ENCODE measurements around the gene CD300LD. TPM values are rescaled to one million over a fixed set of nuclear protein-coding genes. Genes with fewer than 3 reads are reported as not detected.
A peak's percentile ranks its signal among the peaks of the same experiment; 100 is the strongest.

CD300LD gene
- total RNA-seq, 2 donors from 2014 or later: not detected

- Histone ChIP-seq H3K27ac (ENCODE audit: low read depth, low read length) (no peak overlapping the region), H3K36me3 (ENCODE audit: control insufficient read depth, insufficient read depth, low read length) (no peaks in the 10 kb centered on the region), H3K4me1 (ENCODE audit: control insufficient read depth, insufficient read depth, low read length) (no peaks in the 10 kb centered on the region), H3K4me3 (ENCODE audit: low read length) (no peak overlapping the region), H3K9ac (ENCODE audit: extremely low read depth, low read length, poor library complexity, severe bottlenecking) (no peak overlapping the region), H3K27me3 (ENCODE audit: control insufficient read depth, insufficient read depth, low read length, poor library complexity, severe bottlenecking) (peaks cover 8% of the 10 kb centered on the region), H3K9me3 (ENCODE audit: control insufficient read depth, low read length) (no peaks in the 10 kb centered on the region)
- no peak for DNase-seq
- no peak for TF ChIP-seq CTCF (conservative IDR thresholded peaks at IDR 0.05)
- Mint-ChIP-seq H3K4me3 (no peak overlapping the region), H3K9me3 (no peaks in the 10 kb centered on the region), H3K36me3 (ENCODE audit: low read depth) (no peaks in the 10 kb centered on the region), H3K4me1 (no peaks in the 10 kb centered on the region), H3K27me3 (ENCODE audit: insufficient read depth) (peaks cover 28% of the 10 kb centered on the region), H3K27ac (no peak overlapping the region)
- 53 to 88% methylated on average over 2 to 6 of the region's 6 CpGs for WGBS, 2 experiments (ENCODE audit: insufficient coverage in 1 of 2, insufficient read length in 1 of 2)
Observed at GRCh38 chr17:74612046-74612445, 20.0 kb upstream of the CD300LD start.

GRCh38 chr17:74610108-74610507, 18.0 kb upstream of the CD300LD start:
- Mint-ChIP-seq H3K9me3 (no peaks in the 10 kb centered on the region), H3K36me3 (ENCODE audit: low read depth) (no peaks in the 10 kb centered on the region), H3K4me1 (no peaks in the 10 kb centered on the region), H3K4me3 (no peak overlapping the region), H3K27ac (no peak overlapping the region), H3K27me3 (ENCODE audit: insufficient read depth) (peaks cover 14% of the 10 kb centered on the region)
- DNase-seq: peak; percentile 91
- 39 to 60% methylated on average over 2 of the region's 2 CpGs for WGBS, 2 experiments (ENCODE audit: insufficient coverage in 1 of 2, insufficient read length in 1 of 2)
- no peak for TF ChIP-seq CTCF (conservative IDR thresholded peaks at IDR 0.05)
- Histone ChIP-seq H3K27me3 (ENCODE audit: control insufficient read depth, insufficient read depth, low read length, poor library complexity, severe bottlenecking) (peaks cover 8% of the 10 kb centered on the region), H3K27ac (ENCODE audit: low read depth, low read length) (no peak overlapping the region), H3K4me1 (ENCODE audit: control insufficient read depth, insufficient read depth, low read length) (no peaks in the 10 kb centered on the region), H3K4me3 (ENCODE audit: low read length) (no peak overlapping the region), H3K9me3 (ENCODE audit: control insufficient read depth, low read length) (no peaks in the 10 kb centered on the region), H3K36me3 (ENCODE audit: control insufficient read depth, insufficient read depth, low read length) (no peaks in the 10 kb centered on the region), H3K9ac (ENCODE audit: extremely low read depth, low read length, poor library complexity, severe bottlenecking) (no peak overlapping the region)

GRCh38 chr17:74608511-74608910, 16.4 kb upstream of the CD300LD start:
- Mint-ChIP-seq H3K4me3 (no peak overlapping the region), H3K36me3 (ENCODE audit: low read depth) (no peaks in the 10 kb centered on the region), H3K9me3 (no peaks in the 10 kb centered on the region), H3K27me3 (ENCODE audit: insufficient read depth) (peaks cover 8% of the 10 kb centered on the region), H3K4me1 (no peaks in the 10 kb centered on the region), H3K27ac (no peak overlapping the region)
- no peak for DNase-seq
- Histone ChIP-seq H3K9ac (ENCODE audit: extremely low read depth, low read length, poor library complexity, severe bottlenecking) (no peak overlapping the region), H3K27ac (ENCODE audit: low read depth, low read length) (no peak overlapping the region), H3K9me3 (ENCODE audit: control insufficient read depth, low read length) (no peaks in the 10 kb centered on the region), H3K27me3 (ENCODE audit: control insufficient read depth, insufficient read depth, low read length, poor library complexity, severe bottlenecking) (peaks cover 8% of the 10 kb centered on the region), H3K4me3 (ENCODE audit: low read length) (no peak overlapping the region), H3K36me3 (ENCODE audit: control insufficient read depth, insufficient read depth, low read length) (no peaks in the 10 kb centered on the region), H3K4me1 (ENCODE audit: control insufficient read depth, insufficient read depth, low read length) (no peaks in the 10 kb centered on the region)
- TF ChIP-seq CTCF (conservative IDR thresholded peaks at IDR 0.05): no peak
- WGBS, 2 experiments (ENCODE audit: insufficient coverage in 1 of 2, insufficient read length in 1 of 2): 91 to 100% methylated on average over 1 to 3 of the region's 3 CpGs
